Hepatocyte (in vitro differentiated cells): Measurements from ENCODE around the gene ANKRD12.

Source experiments
- CTCF ChIP-seq: fragments of 200-600 bp; sonication (generic); IDR thresholded peaks from 2 replicates; pipeline ENCODE4 v1.5.1; 2016; ENCODE audit warnings: antibody characterized with exemption, mild to moderate bottlenecking; ENCODE audit not compliant: poor library complexity
- EZH2 ChIP-seq: fragments of 200-600 bp; sonication (generic); IDR thresholded peaks from 2 replicates; pipeline ENCODE4 v1.6.1; 2016; ENCODE audit warnings: antibody characterized with exemption, mild to moderate bottlenecking, borderline replicate concordance

- TF ChIP-seq CTCF (no peak), EZH2 (no peak)
Measured at GRCh38 chr18:9113468-9114149, 23.0 kb upstream of the ANKRD12 start.
